A549 (cell line): ENCODE measurements around the gene TMEM40. TPM values are rescaled to one million over a fixed set of nuclear protein-coding genes. Genes with fewer than 3 reads are reported as not detected.

Experiments used
- ATAC-seq, 2 experiments: fragments of 200-7000 bp in 1 of 2; fragments of >200 bp in 1 of 2; cut with Nextera tagmentation in 1 of 2; cut with Tn5 transposase in 1 of 2; 3 replicates each; pipeline versions ENCODE4 v1.8.0 to v1.9.1; 2018 to 2020; ENCODE audit warnings: mild to moderate bottlenecking in 1 of 2, moderate library complexity in 1 of 2
- CTCF ChIA-PET: fragments of 300-600 bp; sonication (Branson Sonifier 250); formaldehyde crosslinking; extraction: SDS; loops from one replicate; lab custom pipeline; 2021; ENCODE audit warnings: antibody characterized with exemption, inconsistent platforms; lab: Yijun Ruan, JAX
- POLR2A ChIA-PET: fragments of 350-600 bp; formaldehyde crosslinking; extraction: SDS; loops from one replicate; lab custom pipeline; 2021; ENCODE audit warnings: antibody characterized with exemption, inconsistent platforms; lab: Yijun Ruan, JAX
- DNase-seq, 2 experiments: peaks; one replicate each; pipeline versions ENCODE4 v3.0.0 to v3.0.0-alpha.2; 2011 to 2016; ENCODE audit warnings: low read depth in 1 of 2, low spot score in 1 of 2
- FAIRE-seq: peaks from 2 replicates; lab custom pipeline; 2011; peaks lifted over from hg19 to GRCh38; lab: Jason Lieb, UNC
- H3K27ac ChIP-seq, 2 experiments: fragments of >200 bp; sonication (Bioruptor Twin); formaldehyde crosslinking; 3 replicates each; pipeline ENCODE4 v1.5.1; 2016 to 2017
- H3K4me1 ChIP-seq: fragments of >200 bp; sonication (Bioruptor Twin); formaldehyde crosslinking; 3 replicates; pipeline ENCODE4 v1.6.1; 2016
- H3K4me2 ChIP-seq: fragments of >200 bp; sonication (Bioruptor Twin); formaldehyde crosslinking; 3 replicates; pipeline ENCODE4 v1.6.1; 2016
- H3K4me3 ChIP-seq: fragments of >200 bp; sonication (Bioruptor Twin); formaldehyde crosslinking; 3 replicates; pipeline ENCODE4 v1.5.1; 2016
- H3K9me3 ChIP-seq: fragments of >200 bp; sonication (Bioruptor Twin); formaldehyde crosslinking; 3 replicates; pipeline ENCODE4 v1.6.1; 2016
- BCL3 ChIP-seq: fragments of >200 bp; sonication (Bioruptor Twin); formaldehyde crosslinking; IDR thresholded peaks from 3 replicates; pipeline ENCODE4 v1.6.1; 2016
- EHF ChIP-seq: fragments of 250-450 bp; sonication (Bioruptor Pico); IDR thresholded peaks from 2 replicates; pipeline ENCODE4 v1.5.0; 2020; ENCODE audit warnings: mild to moderate bottlenecking
- ESRRA ChIP-seq: fragments of 150-350 bp; IDR thresholded peaks from 2 replicates; pipeline ENCODE4 v1.6.1; 2014; ENCODE audit warnings: mild to moderate bottlenecking, low read length, borderline replicate concordance
- FOSB ChIP-seq: fragments of 250-450 bp; sonication (Bioruptor Pico); IDR thresholded peaks from 2 replicates; pipeline ENCODE4 v1.5.0; 2020; ENCODE audit warnings: mild to moderate bottlenecking, moderate library complexity
- HDAC2 ChIP-seq: fragments of 200-600 bp; sonication (generic); IDR thresholded peaks from 2 replicates; pipeline ENCODE4 v1.6.1; 2016
- HEYL ChIP-seq: fragments of 250-450 bp; sonication (Bioruptor Pico); IDR thresholded peaks from 2 replicates; pipeline ENCODE4 v1.8.0; 2021; ENCODE audit warnings: mild to moderate bottlenecking, moderate library complexity
- HMGXB4 ChIP-seq: fragments of 250-450 bp; sonication (Bioruptor Pico); IDR thresholded peaks from 2 replicates; pipeline ENCODE4 v1.5.0; 2021; ENCODE audit warnings: mild to moderate bottlenecking, moderate library complexity, borderline replicate concordance
- JUN ChIP-seq, 2 experiments: fragments of >200 bp; sonication (Bioruptor Twin); formaldehyde crosslinking; IDR thresholded peaks; 2 replicates in 1 of 2; 3 replicates in 1 of 2; pipeline ENCODE4 v1.6.1; 2016 to 2017
- JUNB ChIP-seq: fragments of >200 bp; sonication (Bioruptor Twin); formaldehyde crosslinking; IDR thresholded peaks from 2 replicates; pipeline ENCODE4 v1.6.1; 2016
- KDM5A ChIP-seq: fragments of 200-600 bp; sonication (generic); IDR thresholded peaks from 2 replicates; pipeline ENCODE4 v1.6.1; 2016; ENCODE audit warnings: antibody characterized with exemption, mild to moderate bottlenecking
- MYC ChIP-seq: IDR thresholded peaks from 2 replicates; pipeline ENCODE4 v1.6.1; 2012; ENCODE audit warnings: mild to moderate bottlenecking, inconsistent platforms, low read length, improper control_type of control experiment, borderline replicate concordance
- NPAS2 ChIP-seq: fragments of 250-450 bp; sonication (Bioruptor Pico); IDR thresholded peaks from 2 replicates; pipeline ENCODE4 v1.8.0; 2022; ENCODE audit warnings: mild to moderate bottlenecking, moderate library complexity, borderline replicate concordance
- NR3C1 ChIP-seq: fragments of >200 bp; sonication (Bioruptor Twin); formaldehyde crosslinking; IDR thresholded peaks from 3 replicates; pipeline ENCODE4 v1.6.1; 2017
- POLR2A ChIP-seq: IDR thresholded peaks from 2 replicates; pipeline ENCODE4 v1.6.1; 2012; ENCODE audit warnings: mild to moderate bottlenecking, low read length
- RCOR1 ChIP-seq: fragments of 150-350 bp; IDR thresholded peaks from 2 replicates; pipeline ENCODE4 v1.6.1; 2014; ENCODE audit warnings: antibody characterized with exemption, low read length, low read depth
- RFX5 ChIP-seq: fragments of 450-650 bp; IDR thresholded peaks from 2 replicates; pipeline ENCODE4 v1.7.1; 2014; ENCODE audit warnings: antibody characterized with exemption, mild to moderate bottlenecking, moderate library complexity
- RNF2 ChIP-seq: fragments of 200-600 bp; sonication (generic); IDR thresholded peaks from 2 replicates; pipeline ENCODE4 v1.6.1; 2016; ENCODE audit warnings: low read depth, mild to moderate bottlenecking, antibody characterized with exemption, moderate library complexity, borderline replicate concordance
- SREBF2 ChIP-seq: fragments of 450-650 bp; IDR thresholded peaks from 2 replicates; pipeline ENCODE4 v1.6.1; 2014; ENCODE audit warnings: mild to moderate bottlenecking, moderate library complexity
- TFCP2L1 ChIP-seq: fragments of 250-450 bp; sonication (Bioruptor Pico); IDR thresholded peaks from 2 replicates; pipeline ENCODE4 v1.5.0; 2021; ENCODE audit warnings: mild to moderate bottlenecking
- ZC3H11A ChIP-seq: fragments of 450-650 bp; IDR thresholded peaks from 2 replicates; pipeline ENCODE4 v1.6.1; 2014; ENCODE audit warnings: antibody characterized with exemption, mild to moderate bottlenecking
- ZSCAN20 ChIP-seq: fragments of 250-450 bp; sonication (Bioruptor Pico); IDR thresholded peaks from 2 replicates; pipeline ENCODE4 v1.8.0; 2022; ENCODE audit warnings: mild to moderate bottlenecking, moderate library complexity
- WGBS: methylation state at CpG from one replicate; pipeline ENCODE4 v1.1.6; 2017; ENCODE audit errors: missing lambda C conversion rate; 5-methylcytosine and 5-hydroxymethylcytosine counted together
- polyA plus RNA-seq, 4 experiments: library from polyadenylated mRNA; depleted of rRNA in 3 of 4; stranded (reverse); fragments of >200 nt; fragmentation: RNase III in 1 of 4; extraction: RNeasy Plus Mini Kit Qiagen cat#74134 plus additional on column Dnase treatment in 1 of 4; gene quantifications; 2 replicates in 3 of 4; 3 replicates in 1 of 4; pipeline ENCODE4 v1.2.3, GENCODE V29; 2011 to 2017
- TF ChIP-seq, protein P1 (sequence below): fragments of >200 bp; sonication (Bioruptor Twin); formaldehyde crosslinking; IDR thresholded peaks from 2 replicates; pipeline ENCODE4 v1.6.1; 2016
- TF ChIP-seq, protein P2 (sequence below): fragments of 450-650 bp; IDR thresholded peaks from 2 replicates; pipeline ENCODE4 v1.6.1; 2014; ENCODE audit warnings: antibody characterized with exemption
- TF ChIP-seq, protein P3 (sequence below): fragments of 250-450 bp; sonication (Bioruptor Pico); IDR thresholded peaks from 2 replicates; pipeline ENCODE4 v1.5.0; 2020; ENCODE audit warnings: low read depth, mild to moderate bottlenecking, moderate library complexity
- TF ChIP-seq, protein P4 (sequence below): fragments of 200-600 bp; sonication (generic); IDR thresholded peaks from 2 replicates; pipeline ENCODE4 v1.6.1; 2016; ENCODE audit warnings: antibody characterized with exemption, mild to moderate bottlenecking, moderate library complexity

Gene TMEM40
- polyA plus RNA-seq, 2 of the 4 experiments (the other 2 are of a cell fraction) = 0.13 to 0.18 TPM

DNA sequence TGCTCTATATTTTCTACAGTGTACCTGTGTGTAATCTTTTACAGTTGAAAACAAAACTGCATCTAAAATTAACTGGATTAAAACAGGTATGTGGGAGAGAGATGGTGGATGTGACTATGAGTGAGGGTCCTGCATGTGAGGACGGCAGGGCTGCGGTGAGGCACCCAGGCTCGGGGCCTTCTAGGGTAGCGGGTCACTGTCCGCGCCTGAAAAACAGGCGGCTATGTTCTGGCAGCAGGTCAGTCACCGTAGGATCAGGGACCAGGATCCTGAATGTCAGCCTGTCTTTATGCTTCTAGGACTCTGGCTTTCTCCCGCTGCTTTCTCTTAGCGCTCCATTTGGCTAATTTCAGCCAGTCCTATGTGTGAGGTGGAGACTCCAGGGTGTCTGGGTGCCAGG lies 12.6 kb downstream of the TMEM40 start:
- Histone ChIP-seq H3K27ac (no peak overlapping the region), H3K4me2 (no peak overlapping the region), H3K4me1 (peaks cover 14% of the 10 kb centered on the region), H3K4me3 (no peak overlapping the region), H3K9me3 (no peaks in the 10 kb centered on the region)
- ATAC-seq (no peak), FAIRE-seq (no peak), DNase-seq (no peak)
- TF ChIP-seq NR3C1 (no peak), TFCP2L1 (CRISPR knock-in tag) (no peak), NPAS2 (CRISPR knock-in tag) (no peak), RCOR1 (no peak), EHF (no peak), HDAC2 (no peak), ZSCAN20 (no peak), BCL3 (no peak), RNF2 (no peak)
- CTCF ChIA-PET = no interaction called here
- POLR2A ChIA-PET = no interaction called here
- WGBS = 95% methylated on average over 10 of the region's 10 CpGs

DNA sequence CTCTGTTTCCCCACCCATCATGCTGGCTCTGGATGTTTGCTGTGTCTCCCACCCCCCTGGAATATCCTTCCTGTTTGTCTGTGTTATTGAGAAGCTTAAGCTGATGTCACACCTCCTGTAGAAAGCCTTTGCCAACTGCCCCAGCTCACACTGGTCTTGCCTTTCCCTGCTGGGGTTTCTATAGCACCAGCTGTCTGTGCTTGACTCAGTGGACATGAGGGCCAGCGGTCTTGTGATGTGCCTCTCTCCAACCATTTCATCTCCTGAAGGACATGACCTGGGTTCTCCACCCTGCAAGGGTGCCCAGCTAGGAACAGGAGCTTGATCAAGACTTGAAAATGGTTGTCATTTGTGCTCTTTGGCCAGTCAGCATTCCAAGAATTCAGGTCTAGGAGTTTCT lies 14.7 kb downstream of the TMEM40 start:
- ChIA-PET POLR2A (interaction anchor here (0.7 kb wide), 1 partner anchor 223 kb away, joined by 4 read pairs; no protein-coding TSS in a partner anchor), CTCF (interaction anchor here (0.6 to 1.3 kb wide), 4 partner anchors 15 to 799 kb away, joined by 3 to 7 read pairs (median 3); no protein-coding TSS in a partner anchor)
- 63% methylated on average over 1 of the region's 1 CpG for WGBS
- Histone ChIP-seq H3K9me3 (no peaks in the 10 kb centered on the region), H3K4me3 (no peak overlapping the region), H3K4me1 (no peaks in the 10 kb centered on the region), H3K27ac (no peak overlapping the region), H3K4me2 (no peak overlapping the region)
- FAIRE-seq = no peak
- TF ChIP-seq ZC3H11A = no peak
- DNase-seq = no peak
- no peak for ATAC-seq

GRCh38 chr3:12743583-12743982 lies 15.5 kb downstream of the TMEM40 start:
- POLR2A ChIA-PET = no interaction called here
- no peak for DNase-seq
- Histone ChIP-seq H3K27ac (no peak overlapping the region), H3K4me2 (no peak overlapping the region), H3K4me1 (no peaks in the 10 kb centered on the region), H3K9me3 (no peaks in the 10 kb centered on the region), H3K4me3 (no peak overlapping the region)
- CTCF ChIA-PET = interaction anchor here (1.8 kb wide), 1 partner anchor 23 kb away, joined by 5 read pairs; no protein-coding TSS in a partner anchor
- no peak for FAIRE-seq
- ATAC-seq = no peak
- WGBS = 85% methylated on average over 11 of the region's 11 CpGs
- TF ChIP-seq JUN (IDR thresholded peaks at IDR 0.05) (no peak), HEYL (CRISPR knock-in tag) (no peak), POLR2A (no peak), MYC (no peak), RFX5 (no peak), KDM5A (no peak), BCL3 (no peak), SREBF2 (no peak), HDAC2 (no peak), HMGXB4 (CRISPR knock-in tag) (no peak), JUNB (no peak), FOSB (CRISPR knock-in tag) (no peak), ESRRA (no peak)
- TF ChIP-seq, protein P1, sequence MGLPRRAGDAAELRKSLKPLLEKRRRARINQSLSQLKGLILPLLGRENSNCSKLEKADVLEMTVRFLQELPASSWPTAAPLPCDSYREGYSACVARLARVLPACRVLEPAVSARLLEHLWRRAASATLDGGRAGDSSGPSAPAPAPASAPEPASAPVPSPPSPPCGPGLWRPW = no peak
- TF ChIP-seq, protein P2, sequence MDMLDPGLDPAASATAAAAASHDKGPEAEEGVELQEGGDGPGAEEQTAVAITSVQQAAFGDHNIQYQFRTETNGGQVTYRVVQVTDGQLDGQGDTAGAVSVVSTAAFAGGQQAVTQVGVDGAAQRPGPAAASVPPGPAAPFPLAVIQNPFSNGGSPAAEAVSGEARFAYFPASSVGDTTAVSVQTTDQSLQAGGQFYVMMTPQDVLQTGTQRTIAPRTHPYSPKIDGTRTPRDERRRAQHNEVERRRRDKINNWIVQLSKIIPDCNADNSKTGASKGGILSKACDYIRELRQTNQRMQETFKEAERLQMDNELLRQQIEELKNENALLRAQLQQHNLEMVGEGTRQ = no peak
- TF ChIP-seq, protein P3, sequence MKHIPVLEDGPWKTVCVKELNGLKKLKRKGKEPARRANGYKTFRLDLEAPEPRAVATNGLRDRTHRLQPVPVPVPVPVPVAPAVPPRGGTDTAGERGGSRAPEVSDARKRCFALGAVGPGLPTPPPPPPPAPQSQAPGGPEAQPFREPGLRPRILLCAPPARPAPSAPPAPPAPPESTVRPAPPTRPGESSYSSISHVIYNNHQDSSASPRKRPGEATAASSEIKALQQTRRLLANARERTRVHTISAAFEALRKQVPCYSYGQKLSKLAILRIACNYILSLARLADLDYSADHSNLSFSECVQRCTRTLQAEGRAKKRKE (CRISPR knock-in tag) = no peak
- TF ChIP-seq, protein P4, sequence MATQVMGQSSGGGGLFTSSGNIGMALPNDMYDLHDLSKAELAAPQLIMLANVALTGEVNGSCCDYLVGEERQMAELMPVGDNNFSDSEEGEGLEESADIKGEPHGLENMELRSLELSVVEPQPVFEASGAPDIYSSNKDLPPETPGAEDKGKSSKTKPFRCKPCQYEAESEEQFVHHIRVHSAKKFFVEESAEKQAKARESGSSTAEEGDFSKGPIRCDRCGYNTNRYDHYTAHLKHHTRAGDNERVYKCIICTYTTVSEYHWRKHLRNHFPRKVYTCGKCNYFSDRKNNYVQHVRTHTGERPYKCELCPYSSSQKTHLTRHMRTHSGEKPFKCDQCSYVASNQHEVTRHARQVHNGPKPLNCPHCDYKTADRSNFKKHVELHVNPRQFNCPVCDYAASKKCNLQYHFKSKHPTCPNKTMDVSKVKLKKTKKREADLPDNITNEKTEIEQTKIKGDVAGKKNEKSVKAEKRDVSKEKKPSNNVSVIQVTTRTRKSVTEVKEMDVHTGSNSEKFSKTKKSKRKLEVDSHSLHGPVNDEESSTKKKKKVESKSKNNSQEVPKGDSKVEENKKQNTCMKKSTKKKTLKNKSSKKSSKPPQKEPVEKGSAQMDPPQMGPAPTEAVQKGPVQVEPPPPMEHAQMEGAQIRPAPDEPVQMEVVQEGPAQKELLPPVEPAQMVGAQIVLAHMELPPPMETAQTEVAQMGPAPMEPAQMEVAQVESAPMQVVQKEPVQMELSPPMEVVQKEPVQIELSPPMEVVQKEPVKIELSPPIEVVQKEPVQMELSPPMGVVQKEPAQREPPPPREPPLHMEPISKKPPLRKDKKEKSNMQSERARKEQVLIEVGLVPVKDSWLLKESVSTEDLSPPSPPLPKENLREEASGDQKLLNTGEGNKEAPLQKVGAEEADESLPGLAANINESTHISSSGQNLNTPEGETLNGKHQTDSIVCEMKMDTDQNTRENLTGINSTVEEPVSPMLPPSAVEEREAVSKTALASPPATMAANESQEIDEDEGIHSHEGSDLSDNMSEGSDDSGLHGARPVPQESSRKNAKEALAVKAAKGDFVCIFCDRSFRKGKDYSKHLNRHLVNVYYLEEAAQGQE = no peak
